Activated CD4-positive, CD25-positive, alpha-beta regulatory T cell treated with anti-CD3 and anti-CD28 coated beads, Interleukin-2, amount 50 U/mL, for 16 hours (primary cell): Measurements from ENCODE around the gene DDRGK1.
"Not testable (repeated sequence)": the region's sequence is repeated elsewhere in the genome, so short reads cannot be mapped to it uniquely, and the experiment has no call there.

Source experiments
- DNase-seq: peaks from one replicate; pipeline ENCODE4 v3.0.0-alpha.2; 2020; ENCODE audit warnings: low read depth, low spot score

The DDRGK1 gene

DNA sequence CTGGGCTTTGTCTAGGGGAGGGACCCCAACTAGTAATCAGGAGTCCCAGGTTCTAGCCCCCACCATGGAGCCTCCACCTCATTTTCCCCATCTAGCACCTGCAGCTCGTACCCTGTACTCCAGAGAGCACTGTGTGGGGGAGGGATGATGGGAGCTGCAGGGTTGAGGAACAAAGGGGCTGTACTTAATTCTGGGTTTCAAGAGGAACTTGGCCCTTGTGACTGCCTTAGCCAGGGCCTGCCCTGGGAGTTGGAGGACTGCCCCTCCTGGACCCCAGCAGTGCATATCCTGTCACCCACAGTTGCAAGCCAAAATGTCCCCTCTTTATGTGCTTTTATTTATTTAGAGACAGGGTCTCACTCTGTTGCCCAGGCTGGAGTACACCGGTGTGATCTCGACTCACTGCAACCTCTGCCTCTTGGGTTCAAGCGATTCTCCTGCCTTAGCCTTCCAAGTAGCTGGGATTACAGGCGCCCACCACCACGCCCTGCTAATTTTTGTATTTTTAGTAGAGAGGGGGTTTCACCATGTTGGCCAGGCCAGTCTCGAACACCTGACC lies 11.0 kb upstream of the DDRGK1 start:
- not testable (repeated sequence) for DNase-seq

DNA sequence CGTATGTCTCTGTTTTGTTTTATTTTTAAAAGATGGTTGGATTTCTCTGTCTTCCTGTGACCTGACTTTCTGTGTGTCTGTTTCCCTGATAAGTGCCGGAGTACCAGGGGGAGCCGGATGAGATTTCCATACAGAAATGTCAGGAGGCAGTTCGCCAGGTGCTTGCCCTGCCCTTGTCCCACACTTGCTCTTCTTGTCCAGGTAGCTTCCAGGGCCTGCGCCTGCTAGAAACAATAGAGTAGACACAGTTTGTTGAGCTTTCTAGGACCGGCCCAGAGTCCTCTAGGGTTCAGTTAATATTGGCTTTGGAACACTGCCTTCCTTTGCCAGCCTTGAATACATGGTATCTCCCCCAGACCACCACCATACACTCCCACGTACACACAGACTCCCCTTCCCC lies 8.7 kb upstream of the DDRGK1 start:
- DNase-seq: no peak

- no peak for DNase-seq
Measured at GRCh38 chr20:3210346-3210745, 5.9 kb upstream of the DDRGK1 start.

DNA sequence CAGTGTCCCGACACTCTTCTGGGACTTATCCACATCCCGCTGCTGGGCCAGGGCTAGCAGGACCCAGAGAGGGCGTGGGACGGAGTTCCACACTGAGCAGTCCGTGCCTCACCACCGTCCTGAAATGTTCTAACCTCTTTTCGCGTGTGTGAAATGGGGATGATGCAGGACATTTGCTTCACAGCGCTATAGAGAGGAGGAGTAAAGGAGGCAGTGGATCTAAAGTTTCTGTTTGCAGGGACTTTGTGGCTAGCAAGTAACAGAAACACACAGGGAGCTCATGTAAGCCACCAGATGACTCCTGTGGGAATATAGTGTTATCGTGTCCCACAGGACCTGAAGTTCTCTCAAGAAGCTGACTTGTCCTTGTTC lies 5.5 kb upstream of the DDRGK1 start:
- DNase-seq: no peak

- DNase-seq: peak; percentile 29
Measured at GRCh38 chr20:3209257-3209945, 4.9 kb upstream of the DDRGK1 start, which contains the start of gene ITPA. ITPA (plus strand) TSS chr20:3209498; CDS start chr20:3209552, 54 bp downstream.

DNA sequence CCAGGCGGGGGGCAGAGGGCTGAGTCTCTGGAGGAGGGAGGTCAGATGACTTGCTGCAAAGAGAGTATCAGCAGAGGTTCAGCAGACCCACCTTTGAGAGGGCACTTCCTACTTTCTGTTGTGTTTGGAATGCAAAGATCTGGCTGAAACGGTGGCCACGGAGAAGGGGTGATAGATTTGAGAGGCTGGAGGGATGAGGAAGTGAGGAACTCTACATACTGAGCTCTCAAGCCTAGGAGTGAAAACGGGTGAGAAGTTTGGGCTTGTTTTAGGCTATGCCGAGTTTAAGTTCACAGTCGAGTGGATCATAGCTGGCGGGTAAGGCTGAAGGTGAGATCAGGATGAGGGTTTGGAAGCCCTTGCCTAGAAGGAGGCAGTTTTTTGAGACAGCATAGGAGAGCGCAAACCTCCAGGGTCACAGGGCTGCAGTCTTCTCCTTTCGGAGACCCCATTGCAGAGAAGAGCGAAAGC lies 4.3 kb upstream of the DDRGK1 start:
- DNase-seq: no peak

DNA sequence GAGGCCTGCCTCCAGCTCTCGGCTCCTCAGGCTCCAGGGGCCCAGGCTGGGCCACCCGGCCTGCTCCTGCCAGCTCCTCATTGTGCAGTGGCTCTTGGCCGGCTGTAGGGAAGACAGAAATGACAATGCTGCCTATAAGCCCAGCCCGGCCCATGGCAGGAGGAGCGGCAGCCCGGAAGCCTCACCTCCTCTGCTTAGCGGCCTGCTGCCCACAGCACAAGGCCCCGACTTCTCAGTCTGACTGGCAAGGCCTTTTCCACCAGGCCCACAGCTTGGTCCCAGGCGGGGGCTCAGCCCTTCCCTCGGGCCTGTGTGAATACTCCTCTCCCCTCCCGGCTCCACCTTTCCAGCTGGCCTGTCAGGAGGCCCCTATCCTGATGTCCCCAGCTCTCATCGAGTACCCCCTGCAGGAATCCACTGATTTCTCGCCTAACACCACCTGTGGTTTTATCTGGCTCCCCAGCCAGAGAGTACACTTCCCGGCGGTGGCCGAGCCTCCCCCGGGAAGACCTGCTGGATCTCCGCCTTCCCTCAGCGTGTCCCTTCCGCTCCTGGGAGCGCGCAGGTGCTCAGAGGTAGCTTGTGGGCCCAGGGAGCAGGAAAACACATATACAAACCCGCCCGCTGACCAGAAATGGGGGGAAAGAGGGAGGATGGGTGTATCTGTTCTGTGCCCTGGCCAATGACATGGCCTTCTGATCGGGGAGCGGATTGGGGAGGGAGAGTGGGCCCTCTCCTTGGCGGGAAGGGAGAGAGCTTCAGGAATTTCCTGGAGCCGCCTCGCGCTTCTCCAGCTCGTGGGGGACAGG lies 963 bp downstream of the DDRGK1 start:
- DNase-seq: no peak

- no peak for DNase-seq
Measured at GRCh38 chr20:3202965-3203314, 1.5 kb downstream of the DDRGK1 start.

DNA sequence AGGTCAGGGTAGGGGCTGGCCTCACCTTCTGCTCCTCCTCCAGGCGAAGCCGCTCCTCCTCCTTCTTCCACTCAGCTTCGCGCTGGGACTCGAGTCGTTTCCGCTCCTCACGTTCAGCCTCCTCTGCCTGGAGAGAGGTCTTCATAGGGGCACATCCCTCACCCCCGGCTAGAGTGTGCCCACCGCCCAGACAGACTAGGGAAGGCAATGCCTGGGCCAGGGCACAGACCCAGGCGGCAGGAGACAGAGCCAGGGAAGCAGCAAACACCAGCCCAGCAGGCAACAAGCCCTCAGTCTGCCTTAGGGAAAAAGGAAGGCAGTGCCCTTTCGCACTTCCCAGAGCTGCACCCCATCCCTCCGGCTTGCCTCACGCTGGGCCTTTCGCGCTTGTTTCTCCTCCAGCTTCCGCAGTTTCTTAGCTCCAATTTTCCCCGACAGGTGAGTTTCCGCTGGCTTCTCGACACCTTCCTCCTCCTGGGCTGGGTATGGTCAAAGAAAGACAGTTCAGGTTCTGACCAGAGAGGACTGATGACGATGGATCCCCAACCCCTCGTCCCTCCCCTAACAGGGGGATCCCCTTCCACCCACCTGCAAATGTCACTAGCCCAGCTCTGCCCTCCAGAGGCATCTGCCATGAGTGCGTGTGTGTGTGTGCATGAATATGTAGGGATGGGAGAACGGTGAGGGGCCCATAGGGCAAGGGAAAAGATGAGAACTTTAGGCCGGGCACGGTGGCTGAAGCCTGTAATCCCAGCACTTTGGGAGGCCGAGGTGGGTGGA lies 4.3 kb downstream of the DDRGK1 start:
- no peak for DNase-seq

DNA sequence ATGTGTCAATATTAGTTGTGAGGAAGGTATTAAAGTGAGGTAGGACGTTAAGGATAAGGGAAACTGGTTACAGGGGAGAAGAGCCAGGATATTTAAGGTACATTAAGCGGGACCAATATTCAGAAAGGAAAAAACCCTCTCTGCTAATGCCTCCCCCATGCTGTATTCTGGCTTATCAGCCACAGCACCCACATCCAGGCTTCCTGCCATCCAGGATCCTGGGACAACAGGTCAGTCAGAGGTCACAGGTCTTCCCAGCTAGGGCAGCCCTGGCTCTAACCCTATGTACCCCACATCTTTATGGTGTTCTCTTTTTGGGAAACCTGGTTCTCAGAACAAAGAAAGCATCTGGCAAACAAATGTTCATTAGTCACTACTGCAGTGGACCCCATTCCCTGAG lies 5.3 kb downstream of the DDRGK1 start:
- DNase-seq: no peak

DNA sequence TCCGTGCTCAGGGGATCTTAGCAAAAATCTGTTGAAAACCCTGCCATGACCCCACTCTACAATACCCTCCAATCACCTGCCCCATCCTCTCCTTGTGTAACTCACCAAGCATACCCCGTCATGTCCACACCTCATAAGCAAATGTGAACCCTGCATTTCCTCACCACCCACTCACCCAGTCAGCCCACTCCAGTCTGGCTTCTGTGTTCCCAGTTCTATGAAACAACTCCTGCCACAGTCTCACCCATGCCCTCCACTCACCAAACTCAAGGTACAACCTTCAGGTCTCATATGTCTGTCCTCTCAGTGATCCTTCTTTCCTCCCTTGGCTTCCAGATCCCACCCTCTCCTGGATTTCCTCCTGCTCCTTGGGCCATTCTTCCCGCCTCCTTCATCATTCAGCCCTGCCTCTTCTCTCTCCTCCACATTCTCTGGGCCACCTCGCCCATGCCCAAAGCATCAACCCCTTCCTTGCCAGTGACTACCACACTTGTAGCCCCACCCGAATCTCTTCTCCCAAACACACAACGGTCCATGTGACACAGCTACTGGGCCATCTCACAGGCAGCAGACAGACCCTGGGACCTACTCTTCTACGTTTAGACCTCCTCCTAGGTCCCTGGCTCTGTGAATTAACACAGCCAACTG lies 8.8 kb downstream of the DDRGK1 start:
- no peak for DNase-seq

GRCh38 chr20:3194617-3195280 lies 9.7 kb downstream of the DDRGK1 start:
- DNase-seq: no peak

GRCh38 chr20:3193806-3194616 lies 10.5 kb downstream of the DDRGK1 start:
- DNase-seq: no peak

GRCh38 chr20:3192226-3193015 lies 12.1 kb downstream of the DDRGK1 start:
- DNase-seq: no peak

GRCh38 chr20:3190681-3191111 lies 13.8 kb downstream of the DDRGK1 start:
- DNase-seq: no peak

GRCh38 chr20:3189561-3190131 lies 14.8 kb downstream of the DDRGK1 start:
- DNase-seq: no peak

DNA sequence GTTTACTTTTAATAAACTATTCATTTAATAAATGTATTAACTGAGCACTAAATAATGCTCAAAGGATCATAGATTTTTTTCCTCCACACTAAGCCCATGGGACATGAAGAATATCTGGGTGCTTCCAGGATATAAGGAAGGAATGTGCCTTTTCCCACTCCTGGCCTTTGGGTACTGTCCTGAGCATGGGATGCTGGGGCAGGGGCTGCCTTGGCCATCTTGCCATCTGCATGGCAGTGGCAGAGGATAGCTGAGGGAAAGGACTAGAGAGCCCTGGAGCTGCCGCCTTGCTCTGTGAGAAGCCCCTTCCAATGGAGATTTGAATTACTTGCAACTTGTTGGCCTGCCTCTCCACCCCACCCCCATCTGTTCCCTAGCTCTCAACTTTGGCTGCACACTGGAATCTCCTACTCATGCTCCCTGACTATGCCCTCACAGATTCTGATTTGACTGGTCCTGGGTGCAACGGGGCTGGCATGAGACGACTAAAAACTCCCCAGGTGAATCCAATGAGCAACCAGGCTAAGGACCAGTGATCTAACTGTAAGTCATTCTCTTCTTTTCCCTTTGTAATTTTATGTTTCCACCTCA lies 15.6 kb downstream of the DDRGK1 start:
- no peak for DNase-seq

- DNase-seq: not testable (repeated sequence)
Measured at GRCh38 chr20:3187861-3188260, 16.6 kb downstream of the DDRGK1 start.
